PC-3 (cell line): ENCODE data around the gene PLCL2. TPM values are rescaled to one million over a fixed set of nuclear protein-coding genes. Genes with fewer than 3 reads are reported as not detected.

Source experiments
- ATAC-seq: fragments of 200-7000 bp; cut with Tn5 transposase; 2 replicates; pipeline ENCODE4 v1.9.1; 2020; ENCODE audit warnings: mild to moderate bottlenecking, moderate library complexity
- BruUV-seq: library from RNA; stranded (reverse); fragments of 400-500 nt; replicated peaks from 2 replicates; lab custom pipeline; 2021; lab: Mats Ljungman, UMichigan
- CTCF ChIA-PET: fragments of 300-600 bp; sonication (Branson Sonifier 250); formaldehyde crosslinking; loops from one replicate; lab custom pipeline; 2022; ENCODE audit warnings: antibody characterized with exemption; lab: Charles Lee
- POLR2A ChIA-PET: fragments of 300-600 bp; sonication (Branson Sonifier 250); formaldehyde crosslinking; loops from one replicate; lab custom pipeline; 2022; ENCODE audit warnings: antibody characterized with exemption; ENCODE audit not compliant: unreplicated experiment; lab: Charles Lee
- DNase-seq: peaks from one replicate; pipeline ENCODE4 v3.0.0-alpha.2; 2015
- H2AFZ ChIP-seq: fragments of 300-600 bp; sonication (generic); 2 replicates; pipeline ENCODE4 v1.6.0; 2016; ENCODE audit warnings: antibody characterized with exemption, low read length
- H3F3A ChIP-seq: fragments of 300-600 bp; sonication (generic); one replicate; pipeline ENCODE4 v1.6.0; 2017; ENCODE audit warnings: antibody characterized with exemption, low read length, control low read depth, mild to moderate bottlenecking; ENCODE audit not compliant: unreplicated experiment
- H3K27ac ChIP-seq: fragments of 300-600 bp; sonication (generic); 2 replicates; pipeline ENCODE4 v1.5.1; 2016; ENCODE audit warnings: mild to moderate bottlenecking, low read length
- H3K27me3 ChIP-seq: fragments of 300-600 bp; sonication (generic); 2 replicates; pipeline ENCODE4 v1.6.1; 2016; ENCODE audit warnings: low read length, mixed read lengths
- H3K36me3 ChIP-seq: fragments of 300-600 bp; sonication (generic); 2 replicates; pipeline ENCODE4 v1.6.1; 2016; ENCODE audit warnings: low read depth, mixed run types, low read length, mixed read lengths
- H3K4me1 ChIP-seq: fragments of 300-600 bp; sonication (generic); 2 replicates; pipeline ENCODE4 v1.5.1; 2016; ENCODE audit warnings: low read length; ENCODE audit not compliant: insufficient read depth
- H3K4me2 ChIP-seq: fragments of 300-600 bp; sonication (generic); 2 replicates; pipeline ENCODE4 v1.6.0; 2016; ENCODE audit warnings: low read length
- H3K4me3 ChIP-seq: fragments of 300-600 bp; sonication (generic); 2 replicates; pipeline ENCODE4 v1.5.1; 2016; ENCODE audit warnings: mild to moderate bottlenecking, low read length, mixed read lengths
- H3K79me2 ChIP-seq: fragments of 300-600 bp; sonication (generic); 2 replicates; pipeline ENCODE4 v1.6.1; 2017; ENCODE audit warnings: low read length, mixed read lengths
- H3K9ac ChIP-seq: fragments of 300-600 bp; sonication (generic); 2 replicates; pipeline ENCODE4 v1.6.0; 2016; ENCODE audit warnings: mild to moderate bottlenecking, low read length
- H3K9me2 ChIP-seq: fragments of 300-600 bp; sonication (generic); replicated peaks from 2 replicates; pipeline ENCODE4 v1.6.1; 2016; ENCODE audit warnings: mixed run types, low read length, mixed read lengths
- H3K9me3 ChIP-seq: fragments of 300-600 bp; sonication (generic); 2 replicates; pipeline ENCODE4 v1.6.1; 2016; ENCODE audit warnings: low read length, mixed read lengths
- H4K20me1 ChIP-seq: fragments of 300-600 bp; sonication (generic); 2 replicates; pipeline ENCODE4 v1.6.1; 2016; ENCODE audit warnings: low read length, mixed read lengths
- EZH2 ChIP-seq: fragments of 300-600 bp; sonication (generic); IDR thresholded peaks from one replicate; pipeline ENCODE4 v1.6.1; 2017; ENCODE audit warnings: antibody characterized with exemption, mild to moderate bottlenecking, low read length; ENCODE audit not compliant: unreplicated experiment
- EZH2phosphoT487 ChIP-seq: fragments of 300-600 bp; sonication (generic); IDR thresholded peaks from 2 replicates; pipeline ENCODE4 v1.6.1; 2018; ENCODE audit warnings: mild to moderate bottlenecking, antibody characterized with exemption, low read length, borderline replicate concordance
- intact Hi-C: fragments of 100-400 bp; cut with micrococcal nuclease; formaldehyde crosslinking; loops from 2 replicates; pipeline ENCODE4 v1.9.0; 2023
- total RNA-seq: library from RNA; depleted of rRNA; stranded (reverse); fragments of >200 nt; gene quantifications from 2 replicates; pipeline ENCODE4 v1.2.3, GENCODE V29; 2014
- TF ChIP-seq, protein P1 (sequence below): fragments of 300-600 bp; sonication (generic); conservative IDR thresholded peaks from 2 replicates; pipeline ENCODE4 v1.5.1; 2017; ENCODE audit warnings: antibody characterized with exemption, low read depth, mild to moderate bottlenecking, low read length

PLCL2 gene
- total RNA-seq, 1 experiment from 2014 or later, result 9.8 TPM

DNA sequence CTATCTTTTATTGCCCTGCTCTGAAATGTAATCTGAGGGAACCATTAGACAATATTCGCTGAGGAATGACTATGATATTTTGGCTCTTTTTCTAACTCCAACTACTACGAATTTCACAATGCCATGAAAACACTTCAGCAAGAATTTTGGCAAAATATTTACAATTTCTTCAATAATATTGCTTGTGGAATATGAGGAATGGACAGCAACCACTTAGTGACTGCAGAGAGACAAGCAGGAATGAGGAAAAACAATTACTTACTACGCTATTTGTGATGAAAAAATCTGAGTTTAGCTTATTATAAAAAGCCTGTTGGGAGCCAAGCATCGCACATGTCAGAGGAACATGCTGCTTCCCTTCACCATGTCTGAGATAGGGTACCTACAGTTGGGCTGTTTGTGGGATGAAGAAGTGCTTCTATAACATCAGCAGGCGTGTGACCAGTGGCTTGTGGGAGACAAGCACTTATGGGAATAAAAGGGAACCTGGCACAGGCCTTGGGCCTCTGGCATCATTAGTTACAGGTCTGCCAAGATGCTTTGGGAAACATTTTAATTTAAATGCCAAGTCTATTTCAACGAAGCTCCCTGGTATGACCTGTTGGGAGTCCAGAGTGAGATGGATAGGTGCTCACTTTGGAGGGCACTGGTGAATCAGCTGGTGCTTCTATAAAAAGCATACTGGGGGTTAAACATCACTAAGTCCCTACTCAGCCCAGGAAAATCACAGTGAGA, 2.7 kb upstream of the PLCL2 start:
- H3F3A ChIP-seq, result no peaks in the 10 kb centered on the region
- H3K27ac ChIP-seq, result no peak overlapping the region
- no peak overlapping the region for H3K4me2 ChIP-seq
- no peaks in the 10 kb centered on the region for H3K27me3 ChIP-seq
- no peak overlapping the region for H2AFZ ChIP-seq
- no peaks in the 10 kb centered on the region for H4K20me1 ChIP-seq
- H3K4me1 ChIP-seq, result peaks cover 13% of the 10 kb centered on the region
- ChIA-PET POLR2A (no interaction called here), CTCF (no interaction called here)
- TF ChIP-seq, protein P1, sequence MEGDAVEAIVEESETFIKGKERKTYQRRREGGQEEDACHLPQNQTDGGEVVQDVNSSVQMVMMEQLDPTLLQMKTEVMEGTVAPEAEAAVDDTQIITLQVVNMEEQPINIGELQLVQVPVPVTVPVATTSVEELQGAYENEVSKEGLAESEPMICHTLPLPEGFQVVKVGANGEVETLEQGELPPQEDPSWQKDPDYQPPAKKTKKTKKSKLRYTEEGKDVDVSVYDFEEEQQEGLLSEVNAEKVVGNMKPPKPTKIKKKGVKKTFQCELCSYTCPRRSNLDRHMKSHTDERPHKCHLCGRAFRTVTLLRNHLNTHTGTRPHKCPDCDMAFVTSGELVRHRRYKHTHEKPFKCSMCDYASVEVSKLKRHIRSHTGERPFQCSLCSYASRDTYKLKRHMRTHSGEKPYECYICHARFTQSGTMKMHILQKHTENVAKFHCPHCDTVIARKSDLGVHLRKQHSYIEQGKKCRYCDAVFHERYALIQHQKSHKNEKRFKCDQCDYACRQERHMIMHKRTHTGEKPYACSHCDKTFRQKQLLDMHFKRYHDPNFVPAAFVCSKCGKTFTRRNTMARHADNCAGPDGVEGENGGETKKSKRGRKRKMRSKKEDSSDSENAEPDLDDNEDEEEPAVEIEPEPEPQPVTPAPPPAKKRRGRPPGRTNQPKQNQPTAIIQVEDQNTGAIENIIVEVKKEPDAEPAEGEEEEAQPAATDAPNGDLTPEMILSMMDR, result no peak
- no peak for TF ChIP-seq EZH2phosphoT487
- no peak for TF ChIP-seq EZH2
- H3K36me3 ChIP-seq, result no peaks in the 10 kb centered on the region
- no peaks in the 10 kb centered on the region for H3K9me3 ChIP-seq
- no peak overlapping the region for H3K4me3 ChIP-seq
- H3K9me2 ChIP-seq, result no peaks in the 10 kb centered on the region
- no peak overlapping the region for H3K9ac ChIP-seq
- ATAC-seq (no peak), DNase-seq (no peak)
- peaks cover 20% of the 10 kb centered on the region for H3K79me2 ChIP-seq
- intact Hi-C loops, result no loop called here
- BruUV-seq, result no TSS peak

DNA sequence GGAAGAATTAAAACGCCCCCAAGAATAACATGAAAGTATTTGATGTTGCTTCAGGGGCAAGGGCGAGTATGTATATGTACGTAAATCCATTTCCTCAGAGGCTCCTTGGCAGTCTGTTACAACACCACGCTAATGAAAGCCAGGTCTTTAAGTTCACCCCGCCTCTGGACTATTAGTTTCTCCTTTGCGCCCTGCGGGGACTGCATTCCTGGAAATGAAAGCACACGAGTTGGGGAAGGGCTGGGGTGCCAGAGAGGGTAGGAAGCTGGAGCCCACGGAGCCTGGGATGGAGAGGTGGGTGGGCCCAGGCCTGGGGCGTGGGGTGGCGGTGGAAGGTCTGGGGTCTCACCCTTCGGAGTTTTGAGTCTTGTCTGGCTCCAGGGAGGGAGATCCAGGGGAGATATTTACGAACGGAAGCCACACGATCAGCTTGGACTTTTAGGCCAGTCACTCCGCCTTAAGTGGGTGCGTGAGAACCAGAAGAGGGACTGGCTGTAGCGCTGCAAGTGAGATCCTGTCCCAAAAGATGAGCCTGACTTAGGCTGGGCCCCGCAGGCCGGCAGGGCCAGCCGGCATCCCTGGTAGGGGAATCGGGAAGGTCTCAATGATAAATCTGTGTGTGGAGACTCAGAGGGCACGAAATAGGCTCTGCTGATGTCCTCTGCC, 1.6 kb upstream of the PLCL2 start:
- Histone ChIP-seq H3K4me2 (no peak overlapping the region), H3K27ac (no peak overlapping the region), H3K79me2 (peaks cover 31% of the 10 kb centered on the region), H3K4me3 (no peak overlapping the region), H3K9me3 (no peaks in the 10 kb centered on the region), H3K36me3 (no peaks in the 10 kb centered on the region), H3F3A (no peaks in the 10 kb centered on the region), H3K9me2 (no peaks in the 10 kb centered on the region), H3K9ac (no peak overlapping the region), H3K27me3 (no peaks in the 10 kb centered on the region), H3K4me1 (peaks cover 24% of the 10 kb centered on the region), H2AFZ (no peak overlapping the region), H4K20me1 (no peaks in the 10 kb centered on the region)
- intact Hi-C loops, result no loop called here
- ChIA-PET CTCF (interaction anchor here (0.6 to 1.1 kb wide), 3 partner anchors 102 to 282 kb away, joined by 3 to 10 read pairs (median 4); no protein-coding TSS in a partner anchor), POLR2A (no interaction called here)
- no peak for ATAC-seq
- no peak for TF ChIP-seq EZH2phosphoT487
- TF ChIP-seq, protein P1, result no peak
- BruUV-seq, result no TSS peak
- DNase-seq, result no peak

DNA sequence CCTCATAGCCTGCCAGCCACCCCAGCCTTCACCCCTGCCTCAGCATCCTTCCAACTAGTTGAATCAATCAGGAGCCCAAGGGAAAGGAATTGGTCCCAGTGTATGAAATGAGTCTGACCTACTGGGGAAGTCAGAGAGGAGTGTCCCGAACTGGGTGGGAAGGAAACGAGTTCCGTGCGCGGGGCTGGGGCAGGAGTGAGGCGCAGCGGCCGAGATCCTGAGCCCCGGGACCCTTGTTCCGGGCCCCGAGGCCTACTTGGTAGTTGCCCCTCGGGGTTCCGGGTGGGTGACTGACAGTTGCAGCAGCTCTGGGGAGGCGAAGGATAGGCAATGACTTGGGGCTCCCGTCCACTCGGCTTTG, 1.1 kb upstream of the PLCL2 start:
- H3K27me3 ChIP-seq, result no peaks in the 10 kb centered on the region
- H4K20me1 ChIP-seq, result no peaks in the 10 kb centered on the region
- POLR2A ChIA-PET, result no interaction called here
- ATAC-seq (no peak), DNase-seq (no peak)
- CTCF ChIA-PET, result interaction anchor here (0.6 to 1.1 kb wide), 3 partner anchors 101 to 282 kb away, joined by 3 to 10 read pairs (median 4); no protein-coding TSS in a partner anchor
- no peaks in the 10 kb centered on the region for H3F3A ChIP-seq
- TF ChIP-seq, protein P1, result no peak
- TF ChIP-seq EZH2phosphoT487, result no peak
- TF ChIP-seq EZH2, result no peak
- peak overlapping the region; percentile 94 for H3K4me3 ChIP-seq
- peaks cover 36% of the 10 kb centered on the region for H3K79me2 ChIP-seq
- intact Hi-C loops, result loop anchor here (2.0 kb wide), 1 partner anchor 283 kb away; no protein-coding TSS in a partner anchor
- no peaks in the 10 kb centered on the region for H3K9me2 ChIP-seq
- H3K9ac ChIP-seq, result no peak overlapping the region
- H3K4me1 ChIP-seq, result peaks cover 29% of the 10 kb centered on the region
- no peaks in the 10 kb centered on the region for H3K36me3 ChIP-seq
- H3K9me3 ChIP-seq, result no peaks in the 10 kb centered on the region
- peak overlapping the region; percentile 89; the same call in 1 of the 2 replicates for H2AFZ ChIP-seq
- no peak overlapping the region for H3K27ac ChIP-seq
- H3K4me2 ChIP-seq, result peak overlapping the region; percentile 83; the same call in 1 of the 2 replicates
- BruUV-seq, result no TSS peak
